ENCODE data around the gene CHRNA3. TPM values are rescaled to one million over a fixed set of nuclear protein-coding genes. Genes with fewer than 3 reads are reported as not detected.

The CHRNA3 gene
- total RNA-seq, 2 donors from 2014 or later: 1.7 TPM; not detected in 1

DNA sequence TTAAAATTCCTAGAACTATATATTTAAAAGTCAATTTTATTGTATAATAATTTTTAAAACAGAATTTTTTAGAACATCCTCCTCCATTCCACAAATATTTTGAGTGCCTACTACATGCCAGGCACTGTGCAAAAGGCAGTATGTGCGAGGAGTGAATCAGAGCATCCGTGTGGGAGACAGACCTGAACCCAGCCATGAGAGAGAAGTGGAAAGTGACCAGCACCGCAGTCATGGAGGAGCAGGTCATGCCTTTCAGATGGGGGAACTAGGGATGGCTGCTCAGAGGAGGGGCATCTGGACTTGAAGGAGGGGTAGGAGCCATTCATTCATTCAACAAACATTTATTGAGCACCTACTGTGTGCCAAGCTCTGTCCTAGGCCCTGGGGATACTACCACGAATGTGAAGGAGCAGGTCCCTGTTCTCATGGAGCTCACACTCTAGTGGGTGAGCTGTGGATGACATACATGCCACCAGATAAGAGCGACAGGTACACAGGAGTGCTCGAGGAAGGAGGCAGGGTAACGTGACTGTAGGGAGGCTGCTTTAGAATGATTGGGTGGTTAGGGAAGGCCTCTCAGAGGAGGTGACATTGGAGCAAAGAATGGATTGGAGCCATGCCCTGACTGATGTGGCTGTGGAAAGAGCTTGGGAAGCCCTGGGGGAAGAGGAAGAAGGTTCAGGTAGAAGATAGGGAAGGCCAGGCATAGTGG is 3.1 kb upstream of the CHRNA3 start:
- H3K4me1 ChIP-seq: peaks cover 0 to 19% of the 10 kb centered on the region in 2 donors

DNA sequence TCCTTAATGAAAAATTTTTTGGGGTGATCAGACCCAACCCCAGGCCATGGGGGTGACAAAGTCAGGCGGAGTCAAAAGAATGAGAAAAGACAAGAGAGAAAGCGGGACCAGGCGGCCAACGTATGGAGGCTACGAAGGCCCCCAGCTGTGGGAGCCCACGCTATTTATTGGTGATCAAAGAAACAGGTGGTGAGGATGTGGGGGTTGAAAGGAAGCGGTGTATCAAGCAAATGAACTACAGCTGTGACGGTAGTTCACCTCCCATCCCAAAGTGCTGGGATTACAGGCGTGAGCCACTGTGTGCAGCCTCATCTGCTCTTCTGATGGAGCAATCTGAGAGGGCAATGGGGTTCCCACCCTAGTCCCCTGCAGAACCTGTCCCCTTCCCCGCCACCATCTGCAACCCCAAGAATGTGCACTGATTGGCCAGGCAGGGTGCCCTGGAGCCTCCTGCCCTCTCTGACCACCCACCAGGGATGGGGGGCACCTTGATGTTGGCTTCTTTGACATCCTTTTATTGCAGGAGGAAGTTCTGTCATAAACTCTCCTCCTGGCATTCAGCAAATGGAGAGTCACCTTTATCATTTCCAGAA is 1.1 kb upstream of the CHRNA3 start:
- no peaks in the 10 kb centered on the region for H3K9me3 ChIP-seq
- no peak overlapping the region for H3K27ac ChIP-seq
- H3K36me3 ChIP-seq: no peaks in the 10 kb centered on the region
- TF ChIP-seq, protein P1, sequence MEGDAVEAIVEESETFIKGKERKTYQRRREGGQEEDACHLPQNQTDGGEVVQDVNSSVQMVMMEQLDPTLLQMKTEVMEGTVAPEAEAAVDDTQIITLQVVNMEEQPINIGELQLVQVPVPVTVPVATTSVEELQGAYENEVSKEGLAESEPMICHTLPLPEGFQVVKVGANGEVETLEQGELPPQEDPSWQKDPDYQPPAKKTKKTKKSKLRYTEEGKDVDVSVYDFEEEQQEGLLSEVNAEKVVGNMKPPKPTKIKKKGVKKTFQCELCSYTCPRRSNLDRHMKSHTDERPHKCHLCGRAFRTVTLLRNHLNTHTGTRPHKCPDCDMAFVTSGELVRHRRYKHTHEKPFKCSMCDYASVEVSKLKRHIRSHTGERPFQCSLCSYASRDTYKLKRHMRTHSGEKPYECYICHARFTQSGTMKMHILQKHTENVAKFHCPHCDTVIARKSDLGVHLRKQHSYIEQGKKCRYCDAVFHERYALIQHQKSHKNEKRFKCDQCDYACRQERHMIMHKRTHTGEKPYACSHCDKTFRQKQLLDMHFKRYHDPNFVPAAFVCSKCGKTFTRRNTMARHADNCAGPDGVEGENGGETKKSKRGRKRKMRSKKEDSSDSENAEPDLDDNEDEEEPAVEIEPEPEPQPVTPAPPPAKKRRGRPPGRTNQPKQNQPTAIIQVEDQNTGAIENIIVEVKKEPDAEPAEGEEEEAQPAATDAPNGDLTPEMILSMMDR (IDR thresholded peaks at IDR 0.05): no peak
- H3K4me1 ChIP-seq: peaks cover 0 to 23% of the 10 kb centered on the region in 2 donors
- no peak overlapping the region for H3K4me3 ChIP-seq
- DNase-seq (ENCODE audit: low spot score): no peak
- peaks cover 13 to 36% of the 10 kb centered on the region in 2 donors for H3K27me3 ChIP-seq

More for the DNA sequence above, 3.1 kb upstream of the CHRNA3 start:
- Histone ChIP-seq H3K36me3 (no peaks in the 10 kb centered on the region), H3K4me3 (no peak overlapping the region), H3K27ac (no peak overlapping the region), H3K27me3 (peaks cover 12 to 33% of the 10 kb centered on the region in 2 donors), H3K9me3 (no peaks in the 10 kb centered on the region)
- no peak for DNase-seq (ENCODE audit: low spot score)
- TF ChIP-seq, protein P1 (IDR thresholded peaks at IDR 0.05): no peak

DNA sequence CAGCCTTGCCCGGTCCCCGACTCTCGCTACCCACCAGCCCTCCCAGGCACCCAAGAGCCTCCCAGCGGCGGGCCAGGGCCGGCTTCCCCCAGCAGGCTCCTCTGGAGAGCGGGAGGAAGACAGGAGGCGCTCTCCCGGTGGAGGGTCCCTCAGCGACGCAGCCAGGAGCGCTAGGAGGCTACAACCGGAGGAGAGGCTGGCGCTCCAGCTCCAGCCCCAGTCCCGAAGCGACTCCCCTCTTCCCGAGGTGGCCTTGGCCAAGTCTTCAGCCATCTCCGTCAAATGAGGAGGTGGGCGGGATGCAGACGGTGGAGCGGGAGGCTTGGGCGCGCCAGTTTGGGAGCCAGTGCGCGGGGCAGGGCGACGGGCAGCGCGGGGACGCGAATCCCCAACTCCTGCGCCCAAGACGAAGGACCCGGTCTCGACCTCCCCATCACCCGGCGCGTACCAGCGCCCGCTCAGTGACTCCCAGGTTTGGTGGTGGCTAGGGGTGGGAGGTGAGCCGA is 722 bp downstream of the CHRNA3 start:
- TF ChIP-seq, protein P1 (IDR thresholded peaks at IDR 0.05): no peak
- H3K4me3 ChIP-seq: peak overlapping the region in 1 of 2 donors; percentile 43
- H3K27me3 ChIP-seq: peaks cover 13 to 36% of the 10 kb centered on the region in 2 donors
- DNase-seq (ENCODE audit: low spot score): no peak
- peaks cover 0 to 23% of the 10 kb centered on the region in 2 donors for H3K4me1 ChIP-seq
- no peaks in the 10 kb centered on the region for H3K9me3 ChIP-seq
- H3K27ac ChIP-seq: no peak overlapping the region
- H3K36me3 ChIP-seq: no peaks in the 10 kb centered on the region

DNA sequence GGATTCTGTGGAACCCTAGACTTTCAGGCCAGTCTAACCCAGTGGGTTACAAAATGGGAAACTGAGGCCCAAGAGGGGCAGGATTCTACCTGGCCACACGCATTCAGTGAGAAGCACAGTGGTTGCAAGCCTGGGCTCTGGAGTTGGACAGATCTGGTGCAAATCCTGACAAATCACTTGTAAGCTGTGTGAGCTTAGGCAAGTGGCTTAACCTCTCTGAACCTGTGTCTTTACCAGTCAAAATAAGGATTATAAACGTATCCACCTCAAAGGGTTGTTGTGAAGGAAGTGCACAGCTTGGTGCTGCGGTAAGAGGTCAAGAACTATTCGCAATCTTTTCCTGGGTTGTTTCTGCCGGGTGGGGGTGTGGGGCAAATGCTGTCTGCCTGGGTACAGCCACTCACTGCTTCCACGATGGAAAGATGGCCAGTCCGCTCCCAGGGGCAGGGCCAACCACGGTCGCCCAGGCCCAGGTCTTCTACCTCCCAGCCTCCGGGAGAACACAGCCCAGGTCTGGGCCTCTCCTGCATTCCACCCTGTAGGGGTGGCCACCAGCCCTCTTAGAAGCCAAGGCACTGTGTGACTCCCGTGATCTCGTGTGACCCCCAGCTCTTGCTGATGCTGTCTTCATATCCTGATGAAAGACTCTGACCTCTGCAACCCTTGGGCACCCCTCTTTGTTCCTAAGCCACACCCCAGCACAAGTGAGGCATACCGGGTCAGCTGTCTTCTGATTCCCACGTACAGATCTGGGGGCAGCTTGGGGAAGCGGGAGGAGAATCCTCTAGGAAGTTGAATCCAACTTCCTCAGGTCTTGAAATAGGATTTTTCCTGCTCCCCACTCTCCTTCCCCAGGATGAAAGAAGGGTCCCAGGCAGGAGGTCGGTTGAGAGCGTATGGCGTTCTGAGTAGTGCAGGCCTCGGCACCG is 1.5 kb downstream of the CHRNA3 start:
- Histone ChIP-seq H3K27ac (no peak overlapping the region), H3K27me3 (peaks cover 13 to 36% of the 10 kb centered on the region in 2 donors), H3K36me3 (no peaks in the 10 kb centered on the region), H3K9me3 (no peaks in the 10 kb centered on the region), H3K4me3 (no peak overlapping the region), H3K4me1 (peaks cover 0 to 23% of the 10 kb centered on the region in 2 donors)
- no peak for DNase-seq (ENCODE audit: low spot score)
- TF ChIP-seq, protein P1 (IDR thresholded peaks at IDR 0.05): no peak

DNA sequence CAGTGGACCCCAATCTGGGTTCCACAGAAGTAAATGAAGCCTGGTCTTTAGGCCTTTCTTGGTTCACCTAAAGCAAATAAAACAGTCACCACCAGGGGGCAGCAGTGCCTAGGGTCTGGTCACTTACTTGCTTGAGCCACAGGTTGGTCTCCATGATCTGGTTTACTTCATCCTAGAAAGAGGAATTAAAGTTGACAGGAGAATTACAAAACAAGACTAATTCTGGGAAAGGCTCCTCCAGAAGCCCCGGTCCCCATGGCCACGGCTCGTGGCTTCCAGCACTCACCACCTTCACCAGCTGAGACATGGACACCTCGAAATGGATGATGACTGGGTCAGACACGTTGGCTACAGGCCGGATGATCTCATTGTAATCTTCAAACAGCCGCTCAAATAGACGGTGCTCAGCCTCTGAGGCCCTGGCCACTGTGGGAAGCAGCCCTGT is 2.3 kb downstream of the CHRNA3 start:
- DNase-seq (ENCODE audit: low spot score): peak; percentile 94
- TF ChIP-seq, protein P1 (IDR thresholded peaks at IDR 0.05): peak; percentile 82 to 92
- H3K4me1 ChIP-seq: peaks cover 0 to 23% of the 10 kb centered on the region in 2 donors
- no peaks in the 10 kb centered on the region for H3K36me3 ChIP-seq
- H3K27ac ChIP-seq: no peak overlapping the region
- H3K4me3 ChIP-seq: no peak overlapping the region
- peaks cover 13 to 36% of the 10 kb centered on the region in 2 donors for H3K27me3 ChIP-seq
- no peaks in the 10 kb centered on the region for H3K9me3 ChIP-seq
